ENCODE measurements around the gene FLNC. TPM values are rescaled to one million over a fixed set of nuclear protein-coding genes. Genes with fewer than 3 reads are reported as not detected.

FLNC gene
- total and polyA plus RNA-seq, 2 donors (not counting 3 experiments of a cell fraction or from before 2014, with no cell fraction given): 19.5 to 81.9 TPM

DNA sequence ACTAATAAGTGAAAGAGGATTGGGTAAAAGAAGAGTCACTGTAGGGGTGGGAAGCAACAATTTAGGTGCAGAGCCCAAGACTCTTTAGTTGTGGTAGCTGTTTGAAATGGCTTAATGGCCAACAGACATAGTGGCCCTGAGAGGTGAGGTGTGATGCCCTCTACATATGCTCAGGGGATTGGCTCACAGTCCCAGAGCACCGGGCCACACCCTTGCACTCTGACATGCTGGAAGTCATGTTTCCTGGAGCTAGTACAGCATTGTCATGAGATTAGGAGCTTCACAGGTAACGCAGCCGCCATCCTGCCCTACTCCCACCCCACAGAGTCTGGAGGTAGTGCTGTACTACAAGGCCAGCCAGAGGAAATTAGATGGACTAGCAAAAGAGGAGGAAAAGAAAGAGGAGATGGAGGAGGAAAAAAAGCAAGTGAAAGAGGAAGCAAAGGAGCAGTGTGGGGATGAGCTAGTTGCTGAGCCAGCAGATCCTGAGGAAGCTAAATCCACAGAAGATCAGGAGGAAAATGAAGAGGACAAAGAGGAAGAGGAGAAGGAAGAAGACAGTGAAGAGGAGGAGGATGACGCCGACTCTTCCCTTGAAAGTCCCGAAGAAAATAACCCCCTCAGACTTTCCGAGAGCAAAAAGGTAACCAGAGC, 14.8 kb upstream of the FLNC start:
- H3K9me3 ChIP-seq (replicated peaks; ENCODE audit: control insufficient read depth, insufficient read depth, low read length): no peaks in the 10 kb centered on the region
- POLR2A ChIA-PET: no interaction called here
- no TSS peak for BruUV-seq (replicated peaks)
- peaks cover 30 to 39% of the 10 kb centered on the region in 2 experiments for H3K27me3 ChIP-seq (ENCODE audit: control insufficient read depth in 2 of 2, insufficient read depth in 2 of 2, low read length in 2 of 2)
- intact Hi-C loops (cut with micrococcal nuclease) (no loop called here), dilution Hi-C loops (cut with MboI; ENCODE audit: extremely low pct_ligation_motif_present, low sequenced_read_pairs) (no loop called here)
- H2AFZ ChIP-seq (ENCODE audit: low read depth, low read length): no peak overlapping the region
- no peak overlapping the region for H3K27ac ChIP-seq (ENCODE audit: insufficient read depth, low read depth, low read length)
- no peaks in the 10 kb centered on the region for H3K9me1 ChIP-seq (replicated peaks; ENCODE audit: control insufficient read depth, extremely low read depth, insufficient read depth, low read length)
- no peak overlapping the region for H3K4me3 ChIP-seq (replicated peaks in 1 of 3; ENCODE audit: insufficient read depth in 1 of 3, low read depth in 1 of 3, low read length in 3 of 3)
- FAIRE-seq (no peak), DNase-seq (ENCODE audit: low read depth, low spot score) (no peak)
- CTCF ChIA-PET: no interaction called here
- no peak overlapping the region for H3K4me2 ChIP-seq (ENCODE audit: insufficient read depth, low read length)
- H3K36me3 ChIP-seq (ENCODE audit: control insufficient read depth in 2 of 2, extremely low read depth in 1 of 2, insufficient read depth in 2 of 2, low read length in 2 of 2): no peaks in the 10 kb centered on the region
- H3K4me1 ChIP-seq (ENCODE audit: control insufficient read depth, extremely low read depth, insufficient read depth, low read length): no peaks in the 10 kb centered on the region
- no peaks in the 10 kb centered on the region for H4K20me1 ChIP-seq (replicated peaks; ENCODE audit: control insufficient read depth, extremely low read depth, insufficient read depth, low read length)
- no peaks in the 10 kb centered on the region for H3K79me2 ChIP-seq (ENCODE audit: control insufficient read depth, insufficient read depth, low read length)
- TF ChIP-seq JUN (IDR thresholded peaks at IDR 0.05; ENCODE audit: borderline replicate concordance, insufficient read depth, insufficient read length, low read depth): no peak
- TF ChIP-seq POLR2A (IDR thresholded peaks at IDR 0.05; ENCODE audit: low read depth, low read length): no peak
- TF ChIP-seq MYC (IDR thresholded peaks at IDR 0.05; ENCODE audit: low read depth, low read length): no peak
- no peak for TF ChIP-seq GATA2 (IDR thresholded peaks at IDR 0.05; ENCODE audit: insufficient read depth, insufficient read length, low read depth, low read length)
- no peak for TF ChIP-seq MAX (IDR thresholded peaks at IDR 0.05; ENCODE audit: insufficient read depth, insufficient read length)
- no peak for TF ChIP-seq EZH2 (IDR thresholded peaks at IDR 0.05; ENCODE audit: borderline replicate concordance, low read depth, low read length, severe bottlenecking)
- TF ChIP-seq POLR2AphosphoS5 (IDR thresholded peaks at IDR 0.05; ENCODE audit: insufficient read depth, low read depth, low read length): no peak
- TF ChIP-seq FOS (IDR thresholded peaks at IDR 0.05; ENCODE audit: borderline replicate concordance, insufficient read depth, low read length): no peak
- TF ChIP-seq CTCF (IDR thresholded peaks at IDR 0.05; ENCODE audit: extremely low read depth in 1 of 2, insufficient read depth in 1 of 2, low read depth in 1 of 2, low read length in 2 of 2): no peak
- H3K9ac ChIP-seq (replicated peaks; ENCODE audit: extremely low read depth, insufficient read depth, low read length): no peak overlapping the region

Data from endothelial cell of umbilical vein (primary cell).